Rectal smooth muscle tissue (tissue), 1 donor: ENCODE data around the gene CFAP97D2.
A peak's percentile ranks its signal among the peaks of the same experiment; 100 is the strongest.

Experiments used
- H3K27ac ChIP-seq: one replicate; pipeline ENCODE4 v1.7.0; 2013; ENCODE audit warnings: low read depth, low read length, inconsistent platforms
- H3K27me3 ChIP-seq: one replicate; pipeline ENCODE4 v1.7.0; 2013; ENCODE audit warnings: low read length; ENCODE audit not compliant: control insufficient read depth, insufficient read depth
- H3K36me3 ChIP-seq: one replicate; pipeline ENCODE4 v1.7.0; 2013; ENCODE audit warnings: low read length; ENCODE audit not compliant: control insufficient read depth, insufficient read depth
- H3K4me1 ChIP-seq: one replicate; pipeline ENCODE4 v1.7.0; 2013; ENCODE audit warnings: low read length; ENCODE audit not compliant: control insufficient read depth, insufficient read depth
- H3K4me3 ChIP-seq: one replicate; pipeline ENCODE4 v1.7.0; 2013; ENCODE audit warnings: low read length
- H3K9ac ChIP-seq: one replicate; pipeline ENCODE4 v1.7.0; 2013; ENCODE audit warnings: low read length

The CFAP97D2 gene

DNA sequence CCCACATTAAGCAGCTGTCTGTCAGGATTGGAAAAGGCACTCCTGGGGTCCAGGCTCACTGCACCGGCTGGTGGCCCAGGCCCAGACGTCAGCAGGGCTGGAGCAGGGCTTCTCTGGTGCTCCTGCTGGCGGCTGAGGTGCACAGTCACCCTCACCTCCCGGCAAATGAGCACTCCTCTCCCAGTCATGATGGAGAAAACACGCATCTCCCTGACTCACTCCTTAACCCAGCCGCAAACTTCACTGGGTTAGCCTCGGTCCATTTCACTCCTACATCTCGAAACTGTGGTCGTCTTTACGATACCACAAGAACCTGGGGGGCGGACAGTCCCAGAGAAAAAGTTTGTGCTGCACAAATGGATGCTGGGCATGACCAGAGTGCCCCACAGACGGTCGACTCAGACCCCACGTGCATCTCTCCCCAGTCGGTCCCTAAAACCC, 43.3 kb upstream of the CFAP97D2 start:
- Histone ChIP-seq H3K4me1 (no peaks in the 10 kb centered on the region), H3K36me3 (no peaks in the 10 kb centered on the region), H3K9ac (no peak overlapping the region), H3K4me3 (no peak overlapping the region), H3K27me3 (no peaks in the 10 kb centered on the region), H3K27ac (no peak overlapping the region)

DNA sequence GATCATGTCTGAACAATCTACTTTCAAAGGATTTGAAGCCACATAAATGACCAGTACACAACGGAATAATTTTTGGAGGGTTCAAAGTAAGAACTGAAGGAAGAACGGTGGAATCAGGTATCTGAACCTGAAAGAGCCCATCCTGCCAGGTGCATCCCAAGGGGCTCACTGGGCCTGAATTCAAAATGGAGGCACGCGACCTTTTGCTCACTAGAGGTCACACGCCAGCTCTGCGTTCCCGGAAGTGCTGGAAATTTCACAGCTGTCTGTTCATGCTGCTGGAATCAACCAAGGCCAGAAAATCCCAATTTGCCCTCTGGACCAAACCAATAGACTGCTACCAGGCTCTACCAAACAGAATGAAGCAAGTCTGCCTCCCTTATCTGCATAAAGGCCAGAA, 42.5 kb upstream of the CFAP97D2 start:
- Histone ChIP-seq H3K27ac (no peak overlapping the region), H3K9ac (no peak overlapping the region), H3K27me3 (no peaks in the 10 kb centered on the region), H3K36me3 (no peaks in the 10 kb centered on the region), H3K4me1 (no peaks in the 10 kb centered on the region), H3K4me3 (no peak overlapping the region)

DNA sequence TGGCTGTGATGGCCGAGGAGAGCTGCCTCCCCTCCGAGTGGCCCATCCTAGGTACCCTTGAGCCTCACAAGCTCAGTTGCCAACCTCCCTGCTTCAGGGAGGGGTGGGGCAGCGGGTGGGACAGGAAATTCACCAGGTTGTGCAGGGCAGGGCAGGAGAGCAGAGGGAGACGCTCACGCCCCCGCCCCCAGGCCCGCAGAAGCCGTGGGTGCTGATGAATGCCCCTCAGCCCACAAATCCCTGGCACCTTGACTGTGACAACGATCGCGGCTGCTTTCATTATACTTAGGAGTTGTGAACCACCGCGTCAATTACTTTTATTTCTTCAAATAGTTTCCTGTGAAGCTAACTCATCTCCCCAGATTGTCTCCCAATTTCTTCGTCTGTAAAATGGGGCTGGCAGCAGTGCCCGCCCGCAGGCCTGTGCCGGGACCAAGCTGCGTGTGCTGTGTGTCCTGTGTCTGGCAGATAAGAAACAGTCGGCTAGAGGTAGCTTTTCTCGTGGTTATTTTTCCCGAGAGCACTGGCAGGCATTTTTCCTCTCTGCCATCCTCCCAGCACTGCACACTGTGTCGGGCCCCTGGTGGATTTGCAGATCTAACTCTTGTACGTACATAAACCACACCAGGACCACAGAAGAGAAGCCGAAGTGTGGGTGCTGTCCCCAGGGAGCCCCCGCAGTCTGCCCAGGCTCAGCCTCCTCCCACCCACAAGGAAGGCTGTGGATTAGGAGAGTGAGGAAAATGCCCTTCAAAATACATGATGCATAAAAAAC, 38.7 kb upstream of the CFAP97D2 start:
- no peaks in the 10 kb centered on the region for H3K36me3 ChIP-seq
- no peaks in the 10 kb centered on the region for H3K27me3 ChIP-seq
- H3K4me3 ChIP-seq: peak overlapping the region; percentile 27
- no peaks in the 10 kb centered on the region for H3K4me1 ChIP-seq
- H3K9ac ChIP-seq: no peak overlapping the region
- H3K27ac ChIP-seq: no peak overlapping the region

DNA sequence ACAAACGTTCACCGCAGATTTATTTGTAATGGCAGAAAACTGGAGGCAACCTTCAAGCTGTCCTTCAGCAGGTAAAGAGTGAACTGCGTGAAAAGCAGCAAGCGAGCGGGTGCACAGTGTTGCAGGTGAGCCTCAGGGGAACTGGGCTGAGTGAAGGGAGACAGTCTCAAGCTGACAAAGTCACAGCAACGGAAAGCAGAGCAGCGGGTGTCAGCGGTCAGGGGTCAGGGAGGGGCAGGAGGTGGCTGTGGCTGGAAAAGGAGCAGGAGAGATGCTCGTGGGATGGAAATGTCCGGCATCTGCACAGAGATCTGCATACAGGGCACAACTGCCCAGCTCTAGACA, 38.2 kb upstream of the CFAP97D2 start:
- Histone ChIP-seq H3K36me3 (no peaks in the 10 kb centered on the region), H3K27ac (no peak overlapping the region), H3K9ac (no peak overlapping the region), H3K27me3 (no peaks in the 10 kb centered on the region), H3K4me1 (no peaks in the 10 kb centered on the region), H3K4me3 (no peak overlapping the region)

DNA sequence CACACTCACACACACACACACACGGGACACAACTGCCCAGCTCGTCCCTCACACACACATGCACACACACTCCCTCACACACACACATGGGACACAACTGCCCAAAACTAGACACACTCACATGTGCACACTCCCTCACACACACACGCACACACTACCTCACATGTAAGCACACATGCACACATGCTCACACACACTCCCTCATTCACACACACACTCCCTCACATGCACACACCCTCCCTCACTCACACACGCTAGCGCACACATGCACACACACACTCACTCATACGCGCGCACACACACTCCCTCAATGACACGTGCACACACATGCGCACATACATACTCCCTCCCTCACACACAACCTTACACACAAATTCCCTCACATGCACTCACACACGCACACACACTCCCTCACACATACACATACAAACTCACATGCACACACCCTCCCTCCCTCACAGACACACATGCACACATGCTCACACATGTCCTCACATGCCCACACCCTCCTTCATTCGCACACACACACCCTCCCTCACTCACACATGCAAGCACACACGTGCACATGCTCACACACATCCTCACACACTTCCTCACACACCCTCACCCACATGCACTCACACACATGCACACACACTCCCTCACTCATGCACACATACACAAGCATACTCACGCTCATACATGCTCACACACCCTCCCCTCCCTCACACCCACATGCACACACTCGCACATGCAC, 37.6 kb upstream of the CFAP97D2 start:
- H3K9ac ChIP-seq: no peak overlapping the region
- H3K4me3 ChIP-seq: no peak overlapping the region
- no peaks in the 10 kb centered on the region for H3K36me3 ChIP-seq
- H3K27me3 ChIP-seq: no peaks in the 10 kb centered on the region
- H3K4me1 ChIP-seq: no peaks in the 10 kb centered on the region
- no peak overlapping the region for H3K27ac ChIP-seq

DNA sequence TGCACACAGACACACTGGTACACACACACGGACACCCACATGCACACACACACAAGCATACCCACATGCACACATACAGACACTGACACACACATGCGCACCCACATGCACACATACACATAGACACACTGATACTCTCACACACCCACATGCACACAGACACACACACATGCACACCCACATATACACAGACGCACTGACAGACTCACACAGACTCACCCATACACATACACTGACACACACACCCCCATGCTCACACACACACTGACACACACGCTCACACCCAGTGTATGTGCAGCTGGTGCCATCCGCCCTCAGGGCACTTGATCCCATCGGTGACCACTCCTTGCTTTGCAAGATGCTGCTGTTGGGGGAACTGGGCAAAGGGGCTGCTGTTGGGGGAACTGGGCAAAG, 36.9 kb upstream of the CFAP97D2 start:
- H3K9ac ChIP-seq: no peak overlapping the region
- no peaks in the 10 kb centered on the region for H3K4me1 ChIP-seq
- H3K4me3 ChIP-seq: no peak overlapping the region

DNA sequence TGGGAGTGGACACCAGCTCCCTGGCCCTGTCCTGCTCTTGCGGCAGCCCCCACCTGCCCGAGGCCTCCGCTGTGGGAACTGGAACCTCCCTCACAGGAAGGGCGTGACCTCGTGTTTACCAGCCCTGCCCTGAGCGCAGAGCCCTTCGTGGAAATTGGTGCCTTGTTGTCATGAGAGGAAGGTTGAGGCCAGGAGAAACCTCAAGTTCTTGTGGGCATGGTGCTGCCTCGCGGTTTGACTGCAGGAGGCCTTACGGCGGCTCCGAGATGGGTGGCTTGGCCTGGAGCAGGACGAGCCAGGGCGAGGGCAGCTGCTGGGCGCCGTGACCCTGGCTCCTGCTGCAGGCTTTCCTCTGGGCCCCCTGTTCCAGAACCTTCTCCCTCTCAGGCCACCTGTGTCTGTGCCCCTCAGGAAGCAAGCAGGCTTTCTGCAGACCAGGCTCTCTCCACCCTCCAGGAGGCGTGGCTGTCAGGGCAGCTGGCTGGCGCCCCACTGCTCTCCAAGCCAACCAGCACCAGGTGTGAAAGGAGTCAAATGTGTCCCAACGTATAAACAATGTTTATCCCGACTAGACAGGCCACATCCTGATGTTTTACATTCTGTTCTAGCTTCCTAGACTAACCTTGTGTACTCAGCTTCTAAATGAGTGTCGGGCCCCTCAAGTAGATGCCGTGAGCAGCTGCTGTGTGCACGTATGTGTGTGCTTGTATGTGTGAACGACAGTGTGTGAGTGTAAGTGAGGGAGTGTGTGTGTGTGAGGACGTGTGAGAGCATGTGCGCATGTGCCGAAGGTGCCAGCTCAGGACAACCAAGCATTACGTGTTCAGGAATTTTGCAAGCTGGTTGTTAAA, 36.2 kb upstream of the CFAP97D2 start:
- no peaks in the 10 kb centered on the region for H3K27me3 ChIP-seq
- H3K36me3 ChIP-seq: no peaks in the 10 kb centered on the region
- no peak overlapping the region for H3K27ac ChIP-seq
- H3K4me1 ChIP-seq: no peaks in the 10 kb centered on the region
- no peak overlapping the region for H3K9ac ChIP-seq
- H3K4me3 ChIP-seq: peak overlapping the region; percentile 12

More for the DNA sequence above, 36.9 kb upstream of the CFAP97D2 start:
- H3K27ac ChIP-seq: no peak overlapping the region
- no peaks in the 10 kb centered on the region for H3K36me3 ChIP-seq
- no peaks in the 10 kb centered on the region for H3K27me3 ChIP-seq

DNA sequence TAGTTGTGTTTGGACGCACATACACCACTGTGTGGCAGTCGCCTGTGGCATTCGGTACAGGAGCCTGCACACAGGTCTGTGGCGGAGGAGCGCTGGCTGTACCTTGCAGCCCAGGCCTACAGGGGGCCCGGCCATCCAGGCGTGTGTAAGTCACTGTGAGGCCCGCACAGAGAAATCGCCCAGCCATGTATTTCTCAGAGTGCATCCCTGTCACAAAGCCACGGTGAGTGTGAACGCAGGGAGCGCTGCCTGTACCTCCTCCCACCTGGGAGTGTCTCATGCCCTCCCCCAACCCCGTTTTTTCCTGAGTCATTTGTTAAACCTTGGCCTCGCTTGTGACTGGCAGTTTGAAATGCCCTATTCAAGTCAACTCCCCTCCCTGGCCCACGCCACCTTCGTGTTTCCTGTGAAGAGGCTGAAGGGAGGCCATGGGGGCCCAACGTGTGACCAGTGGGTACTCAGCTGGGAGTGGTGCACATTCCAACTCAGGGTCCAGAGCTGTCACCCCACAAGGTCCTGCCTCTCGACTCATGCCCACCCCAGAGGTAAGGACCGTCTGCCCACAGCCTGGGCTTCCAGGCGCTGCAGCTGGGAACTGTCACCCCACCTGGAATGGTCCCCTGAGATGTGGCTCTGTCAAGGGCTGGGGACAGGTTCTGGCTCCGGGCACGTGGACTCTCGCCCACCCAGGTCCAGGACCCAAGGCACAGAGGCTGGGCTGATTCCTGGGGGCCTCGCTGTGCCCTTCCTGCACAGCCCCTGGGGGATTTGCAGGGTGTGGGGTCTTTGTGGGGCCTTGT, 35.1 kb upstream of the CFAP97D2 start:
- H3K27me3 ChIP-seq: no peaks in the 10 kb centered on the region
- H3K36me3 ChIP-seq: no peaks in the 10 kb centered on the region
- H3K4me3 ChIP-seq: no peak overlapping the region
- no peaks in the 10 kb centered on the region for H3K4me1 ChIP-seq
- H3K9ac ChIP-seq: no peak overlapping the region
- H3K27ac ChIP-seq: no peak overlapping the region

DNA sequence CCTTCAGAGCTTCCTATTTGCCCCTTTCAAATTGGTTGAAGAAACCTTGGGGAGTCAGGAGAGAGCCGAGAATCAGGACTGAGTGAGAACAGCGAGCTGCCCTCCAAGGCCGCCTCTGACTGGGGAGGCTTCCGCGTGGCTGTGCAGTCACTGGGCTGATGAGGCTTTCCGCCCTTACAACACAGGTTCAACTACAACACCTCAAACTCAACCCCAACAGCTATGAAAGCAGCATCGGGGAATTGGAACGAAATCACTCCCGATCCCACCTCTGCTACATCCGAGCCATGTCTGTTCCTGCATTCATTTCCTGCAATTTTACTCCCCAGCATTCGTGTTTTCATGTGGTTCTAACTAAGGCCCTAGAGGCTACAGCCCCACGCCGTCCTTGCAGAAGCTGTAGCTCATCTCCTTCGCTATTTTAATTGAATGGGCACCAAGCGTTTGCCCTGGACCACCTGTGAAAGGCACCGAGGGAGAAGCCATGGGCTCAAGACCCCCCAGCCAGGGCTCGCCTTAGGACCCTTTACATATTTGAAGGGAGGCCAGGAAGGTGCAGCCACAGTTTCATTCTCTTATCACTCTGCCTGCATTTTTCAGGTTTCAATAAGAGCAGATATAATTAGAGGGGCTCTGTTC, 34.3 kb upstream of the CFAP97D2 start:
- no peak overlapping the region for H3K27ac ChIP-seq
- no peaks in the 10 kb centered on the region for H3K27me3 ChIP-seq
- H3K4me3 ChIP-seq: no peak overlapping the region
- H3K9ac ChIP-seq: no peak overlapping the region
- no peaks in the 10 kb centered on the region for H3K4me1 ChIP-seq
- no peaks in the 10 kb centered on the region for H3K36me3 ChIP-seq

DNA sequence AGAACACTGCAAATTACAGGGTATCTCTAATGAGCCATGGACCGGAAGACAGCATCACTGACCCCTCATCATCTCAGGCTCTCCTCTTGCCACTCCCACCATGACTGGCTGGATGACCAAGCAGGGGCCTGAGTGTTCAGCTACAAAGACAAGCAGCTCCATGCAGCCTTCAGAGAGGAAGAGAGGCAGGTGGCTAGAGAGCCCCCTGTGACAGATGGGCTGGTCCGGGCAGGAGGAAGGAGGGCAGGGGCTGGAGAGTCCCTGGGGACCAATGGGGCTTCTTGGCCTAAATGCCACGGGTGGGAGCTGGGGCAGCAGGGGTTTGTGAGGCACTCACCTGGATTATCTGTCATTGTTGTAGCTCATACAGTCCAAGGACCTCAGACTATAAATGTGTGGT, 33.8 kb upstream of the CFAP97D2 start:
- H3K9ac ChIP-seq: no peak overlapping the region
- H3K4me1 ChIP-seq: no peaks in the 10 kb centered on the region
- H3K27me3 ChIP-seq: no peaks in the 10 kb centered on the region
- no peaks in the 10 kb centered on the region for H3K36me3 ChIP-seq
- H3K27ac ChIP-seq: no peak overlapping the region
- no peak overlapping the region for H3K4me3 ChIP-seq

DNA sequence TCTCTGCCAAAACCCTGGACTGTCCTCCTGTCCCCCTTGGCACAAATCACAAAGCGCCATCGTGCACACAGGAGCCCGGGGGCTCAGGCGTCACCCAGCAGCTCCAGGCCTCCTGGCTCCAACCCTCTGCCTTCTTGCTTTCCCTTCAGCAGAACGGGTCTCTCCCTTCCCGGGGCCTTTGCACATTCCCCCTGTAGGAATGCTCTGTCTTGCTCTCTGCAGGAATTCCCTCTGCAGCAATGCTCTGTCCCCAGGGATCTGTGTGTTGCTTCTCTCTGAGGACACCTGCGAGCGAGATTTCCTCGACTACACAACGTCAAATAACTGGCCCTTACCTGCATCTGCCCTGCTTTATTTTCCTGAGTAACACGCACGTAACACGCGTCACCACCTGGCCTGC, 33.3 kb upstream of the CFAP97D2 start:
- Histone ChIP-seq H3K36me3 (no peaks in the 10 kb centered on the region), H3K4me3 (no peak overlapping the region), H3K27me3 (no peaks in the 10 kb centered on the region), H3K27ac (no peak overlapping the region), H3K9ac (no peak overlapping the region), H3K4me1 (no peaks in the 10 kb centered on the region)
